Endothelial cell of umbilical vein (primary cell): ENCODE data around the gene SYCP1.

Source experiments
- EZH2 ChIP-seq: IDR thresholded peaks from 2 replicates; pipeline ENCODE4 v1.6.1; 2012; ENCODE audit warnings: borderline replicate concordance, low read depth, mild to moderate bottlenecking, moderate library complexity, low read length, inconsistent platforms; ENCODE audit not compliant: severe bottlenecking
- FOS ChIP-seq: IDR thresholded peaks from 2 replicates; pipeline ENCODE4 v1.6.1; 2011; ENCODE audit warnings: mild to moderate bottlenecking, low read length, moderate library complexity, borderline replicate concordance; ENCODE audit not compliant: insufficient read depth
- POLR2A ChIP-seq: IDR thresholded peaks from 2 replicates; pipeline ENCODE4 v1.6.1; 2012; ENCODE audit warnings: low read depth, mild to moderate bottlenecking, control low read depth, low read length
- POLR2AphosphoS5 ChIP-seq: IDR thresholded peaks from 2 replicates; pipeline ENCODE4 v1.6.1; 2012; ENCODE audit warnings: low read depth, mild to moderate bottlenecking, control low read depth, low read length, moderate library complexity; ENCODE audit not compliant: insufficient read depth
- TF ChIP-seq, protein P1 (sequence below), 2 donors: IDR thresholded peaks; 1 replicate in 1 of 2; 2 replicates in 1 of 2; pipeline ENCODE4 v1.5.1; 2011; ENCODE audit warnings: low read length in 2 of 2, mild to moderate bottlenecking in 2 of 2, moderate library complexity in 2 of 2, control low read depth in 1 of 2, inconsistent platforms in 1 of 2, low read depth in 1 of 2; ENCODE audit not compliant: insufficient read depth in 1 of 2; ENCODE audit errors: extremely low read depth in 1 of 2

DNA sequence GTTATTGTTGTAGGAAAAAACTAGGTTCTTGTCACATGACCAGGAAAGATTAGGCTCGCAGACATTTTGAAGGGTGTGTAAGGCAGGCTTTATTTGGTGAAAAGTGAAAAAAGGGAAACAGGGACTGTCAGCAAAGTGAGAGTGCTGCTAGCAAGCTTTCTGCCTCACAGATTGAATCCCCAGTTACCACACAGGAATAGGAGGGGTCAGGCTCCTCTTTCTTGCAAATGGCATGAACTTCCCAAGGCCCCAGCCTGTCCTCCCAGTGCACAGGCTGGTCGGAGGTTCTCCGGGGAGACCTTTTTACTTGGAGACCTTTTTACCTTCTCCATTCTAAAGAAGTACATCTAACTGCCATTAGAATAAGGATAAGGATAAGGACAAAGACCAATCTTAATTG, 42.1 kb downstream of the SYCP1 start:
- TF ChIP-seq EZH2 (no peak), POLR2AphosphoS5 (no peak), FOS (no peak), POLR2A (no peak)
- TF ChIP-seq, protein P1, sequence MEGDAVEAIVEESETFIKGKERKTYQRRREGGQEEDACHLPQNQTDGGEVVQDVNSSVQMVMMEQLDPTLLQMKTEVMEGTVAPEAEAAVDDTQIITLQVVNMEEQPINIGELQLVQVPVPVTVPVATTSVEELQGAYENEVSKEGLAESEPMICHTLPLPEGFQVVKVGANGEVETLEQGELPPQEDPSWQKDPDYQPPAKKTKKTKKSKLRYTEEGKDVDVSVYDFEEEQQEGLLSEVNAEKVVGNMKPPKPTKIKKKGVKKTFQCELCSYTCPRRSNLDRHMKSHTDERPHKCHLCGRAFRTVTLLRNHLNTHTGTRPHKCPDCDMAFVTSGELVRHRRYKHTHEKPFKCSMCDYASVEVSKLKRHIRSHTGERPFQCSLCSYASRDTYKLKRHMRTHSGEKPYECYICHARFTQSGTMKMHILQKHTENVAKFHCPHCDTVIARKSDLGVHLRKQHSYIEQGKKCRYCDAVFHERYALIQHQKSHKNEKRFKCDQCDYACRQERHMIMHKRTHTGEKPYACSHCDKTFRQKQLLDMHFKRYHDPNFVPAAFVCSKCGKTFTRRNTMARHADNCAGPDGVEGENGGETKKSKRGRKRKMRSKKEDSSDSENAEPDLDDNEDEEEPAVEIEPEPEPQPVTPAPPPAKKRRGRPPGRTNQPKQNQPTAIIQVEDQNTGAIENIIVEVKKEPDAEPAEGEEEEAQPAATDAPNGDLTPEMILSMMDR (IDR thresholded peaks at IDR 0.05; ENCODE audit: extremely low read depth in 1 of 2, insufficient read depth in 1 of 2, low read depth in 1 of 2, low read length in 2 of 2): no peak
